HEK293T (cell line): ENCODE data around the gene ZSCAN10.
A peak's percentile ranks its signal among the peaks of the same experiment; 100 is the strongest.
"Not testable (repeated sequence)": the region's sequence is repeated elsewhere in the genome, so short reads cannot be mapped to it uniquely, and the experiment has no call there.

Experiments
- CTCF ChIA-PET: fragments of 350-600 bp; formaldehyde crosslinking; extraction: SDS; loops from one replicate; lab custom pipeline; 2021; ENCODE audit warnings: antibody characterized with exemption, inconsistent platforms; lab: Yijun Ruan, JAX
- POLR2A ChIA-PET: fragments of 350-600 bp; formaldehyde crosslinking; extraction: SDS; loops from one replicate; lab custom pipeline; 2020; ENCODE audit warnings: antibody characterized with exemption, inconsistent platforms; lab: Yijun Ruan, JAX
- DNase-seq: peaks from one replicate; pipeline ENCODE4 v3.0.0; 2012; ENCODE audit warnings: mixed read lengths; ENCODE audit errors: extremely low spot score
- CTBP1 ChIP-seq: fragments of 450-650 bp; IDR thresholded peaks from 2 replicates; pipeline ENCODE4 v1.6.1; 2016; ENCODE audit warnings: borderline replicate concordance
- ELF4 ChIP-seq: fragments of 450-650 bp; IDR thresholded peaks from 2 replicates; pipeline ENCODE4 v1.6.1; 2017; ENCODE audit warnings: antibody characterized with exemption
- FOXA1 ChIP-seq: fragments of 450-650 bp; IDR thresholded peaks from 2 replicates; pipeline ENCODE4 v1.6.1; 2016; ENCODE audit warnings: mild to moderate bottlenecking
- FOXK2 ChIP-seq: fragments of 450-650 bp; IDR thresholded peaks from 2 replicates; pipeline ENCODE4 v1.6.1; 2016; ENCODE audit warnings: mild to moderate bottlenecking
- FOXM1 ChIP-seq: fragments of 450-650 bp; IDR thresholded peaks from 2 replicates; pipeline ENCODE4 v1.6.1; 2017; ENCODE audit warnings: mild to moderate bottlenecking, borderline replicate concordance
- HDGF ChIP-seq: fragments of 450-650 bp; IDR thresholded peaks from 2 replicates; pipeline ENCODE4 v1.6.1; 2017; ENCODE audit warnings: antibody characterized with exemption, borderline replicate concordance
- L3MBTL2 ChIP-seq: fragments of 450-650 bp; conservative IDR thresholded peaks from 2 replicates; pipeline ENCODE4 v1.6.1; 2016; ENCODE audit warnings: mild to moderate bottlenecking
- LEF1 ChIP-seq: fragments of 450-650 bp; IDR thresholded peaks from 2 replicates; pipeline ENCODE4 v1.6.1; 2017; ENCODE audit warnings: mild to moderate bottlenecking, borderline replicate concordance
- NFRKB ChIP-seq: fragments of 450-650 bp; IDR thresholded peaks from 2 replicates; pipeline ENCODE4 v1.6.1; 2016; ENCODE audit warnings: mild to moderate bottlenecking, moderate library complexity
- PKNOX1 ChIP-seq: fragments of 450-650 bp; IDR thresholded peaks from 2 replicates; pipeline ENCODE4 v1.6.1; 2016
- SP1 ChIP-seq: fragments of 450-650 bp; IDR thresholded peaks from 2 replicates; pipeline ENCODE4 v1.6.1; 2017
- TARDBP ChIP-seq: fragments of 450-650 bp; IDR thresholded peaks from 2 replicates; pipeline ENCODE4 v1.6.1; 2016
- ZNF384 ChIP-seq: fragments of 450-650 bp; IDR thresholded peaks from 2 replicates; pipeline ENCODE4 v1.6.1; 2016

Gene ZSCAN10

GRCh38 chr16:3058139-3059030 is 40.7 kb downstream of the ZSCAN10 start:
- CTCF ChIA-PET, result interaction anchor here (0.5 to 2.1 kb wide), 17 partner anchors 10 to 134 kb away, joined by 3 to 14 read pairs (median 5); partner anchors contain the start of genes CLDN6, ZNF205, ZNF213 and ZSCAN10
- DNase-seq, result peak; percentile 58
- no peak for TF ChIP-seq CTBP1
- no peak for TF ChIP-seq HDGF
- no peak for TF ChIP-seq LEF1
- no peak for TF ChIP-seq NFRKB
- TF ChIP-seq ELF4, result no peak
- no peak for TF ChIP-seq SP1
- TF ChIP-seq ZNF384, result no peak
- POLR2A ChIA-PET, result interaction anchor here (0.9 to 2.6 kb wide), 14 partner anchors 9 to 85 kb away, joined by 3 to 12 read pairs (median 6); partner anchors contain the start of genes TNFRSF12A, ZNF205 and ZNF213

- TF ChIP-seq ELF4, result no peak
Observed at GRCh38 chr16:3057181-3058138, 41.6 kb downstream of the ZSCAN10 start.

GRCh38 chr16:3056336-3057180 is 42.5 kb downstream of the ZSCAN10 start:
- CTCF ChIA-PET, result interaction anchor here (0.6 kb wide), 1 partner anchor 39 kb away, joined by 4 read pairs; no protein-coding TSS in a partner anchor
- POLR2A ChIA-PET, result interaction anchor here (0.6 to 1.8 kb wide), 2 partner anchors 73 to 115 kb away, joined by 3 to 4 read pairs; no protein-coding TSS in a partner anchor
- DNase-seq, result no peak
- TF ChIP-seq ELF4 (no peak), FOXM1 (no peak)

More at GRCh38 chr16:3057181-3058138, 41.6 kb downstream of the ZSCAN10 start:
- ChIA-PET POLR2A (interaction anchor here (1.0 to 2.6 kb wide), 5 partner anchors 8 to 77 kb away, joined by 3 to 8 read pairs (median 6); partner anchors contain the start of gene ZNF213), CTCF (interaction anchor here (1.3 to 2.1 kb wide), 2 partner anchors 26 to 39 kb away, joined by 7 to 14 read pairs; partner anchors contain the start of gene CLDN6)
- no peak for DNase-seq

- ChIA-PET POLR2A (interaction anchor here (0.6 to 1.8 kb wide), 2 partner anchors 74 to 116 kb away, joined by 3 to 4 read pairs; no protein-coding TSS in a partner anchor), CTCF (interaction anchor here (0.6 kb wide), 1 partner anchor 40 kb away, joined by 4 read pairs; no protein-coding TSS in a partner anchor)
- not testable (repeated sequence) for DNase-seq
Observed at GRCh38 chr16:3055734-3056115, 43.4 kb downstream of the ZSCAN10 start.

- TF ChIP-seq TARDBP (no peak), ZNF384 (no peak), ELF4 (no peak), L3MBTL2 (no peak), PKNOX1 (no peak), FOXM1 (no peak), FOXK2 (no peak), SP1 (no peak), NFRKB (no peak), FOXA1 (no peak)
- ChIA-PET CTCF (no interaction called here), POLR2A (interaction anchor here (1.0 to 1.8 kb wide), 2 partner anchors 20 to 74 kb away, joined by 3 to 4 read pairs; no protein-coding TSS in a partner anchor)
- DNase-seq, result no peak
Observed at GRCh38 chr16:3054965-3055733, 43.9 kb downstream of the ZSCAN10 start.

GRCh38 chr16:3053330-3053710 is 45.8 kb downstream of the ZSCAN10 start:
- POLR2A ChIA-PET, DNase-seq, CTCF ChIA-PET: not testable (repeated sequence)

- DNase-seq, CTCF ChIA-PET, POLR2A ChIA-PET: not testable (repeated sequence)
Observed at GRCh38 chr16:3052571-3053329, 46.3 kb downstream of the ZSCAN10 start.
